GM18858 (cell line): ENCODE data around the gene RPS3.
"Not testable (repeated sequence)": the region's sequence is repeated elsewhere in the genome, so short reads cannot be mapped to it uniquely, and the experiment has no call there.

ENCODE experiments used
- ATAC-seq: cut with Tn5 transposase; IDR thresholded peaks from one replicate; pipeline ENCODE4 v1.9.1; 2021; ENCODE audit not compliant: unreplicated experiment

RPS3 gene

DNA sequence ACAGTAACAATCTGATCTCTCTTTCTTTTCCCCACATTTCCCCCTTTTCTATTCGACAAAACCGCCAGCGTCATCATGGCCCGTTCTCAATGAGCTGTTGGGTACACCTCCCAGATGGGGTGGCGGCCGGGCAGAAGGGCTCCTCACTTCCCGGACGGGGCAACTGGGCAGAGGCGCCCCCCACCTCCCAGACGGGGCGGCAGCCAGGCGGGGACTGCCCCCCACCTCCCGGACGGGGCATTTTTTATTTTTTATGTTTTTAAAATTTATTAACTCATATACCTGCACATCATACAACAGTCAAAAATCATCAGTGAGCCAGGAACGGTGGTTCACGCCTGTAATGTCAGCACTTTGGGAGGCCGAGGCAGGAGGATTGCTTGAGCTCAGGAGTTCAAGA, 20.5 kb upstream of the RPS3 start:
- ATAC-seq: not testable (repeated sequence)

DNA sequence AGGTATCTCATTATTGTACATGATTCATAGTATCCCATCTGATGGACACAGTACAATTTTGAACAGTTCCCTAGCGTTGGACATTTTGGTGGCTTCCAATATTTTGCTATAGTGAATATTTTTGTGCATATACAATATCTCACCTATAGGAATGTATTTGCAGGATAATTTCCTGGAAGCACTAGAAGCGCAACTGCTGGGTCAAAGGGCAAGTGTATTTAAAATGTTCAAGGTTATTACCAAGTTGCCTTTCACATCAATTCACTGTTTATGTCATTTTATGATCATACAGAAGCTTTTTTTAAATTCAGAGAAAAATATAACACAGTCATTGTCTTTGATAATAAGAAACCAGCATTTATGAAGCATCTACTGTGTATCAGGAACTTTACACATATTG, 19.1 kb upstream of the RPS3 start:
- ATAC-seq: no peak

DNA sequence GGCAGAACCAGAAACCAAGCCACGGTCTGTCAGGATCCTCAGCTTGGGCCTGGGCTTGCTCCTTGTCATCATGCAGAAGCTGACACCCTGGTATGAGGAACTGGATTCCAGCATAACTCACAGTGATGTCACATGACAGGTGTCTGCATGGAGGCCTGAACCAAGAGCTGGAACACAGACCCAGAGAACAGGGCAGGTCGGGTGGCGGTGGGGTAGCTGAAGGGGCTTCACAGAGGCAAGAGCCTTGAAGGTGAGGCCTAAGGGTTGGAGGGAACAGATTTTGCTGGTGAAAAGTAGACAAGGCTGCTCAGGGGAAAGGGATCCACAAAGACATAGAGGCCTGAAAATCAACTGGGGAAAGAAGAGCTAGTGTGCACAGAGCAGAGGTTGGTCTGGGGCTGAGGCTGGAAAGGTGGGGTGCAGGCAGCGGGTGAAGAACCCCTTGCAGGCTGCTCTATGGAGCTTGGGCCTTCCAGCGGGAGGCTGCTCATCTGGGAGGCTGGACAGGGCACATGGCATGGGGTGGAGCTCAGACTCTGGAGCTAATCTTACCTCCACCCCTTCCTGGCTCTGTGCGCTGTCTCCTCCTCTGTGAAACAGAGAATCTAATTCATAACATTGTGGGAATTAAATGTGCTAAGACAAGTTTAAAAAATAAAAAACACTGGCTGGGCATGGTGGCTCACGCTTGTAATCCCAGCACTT, 18.4 kb upstream of the RPS3 start:
- no peak for ATAC-seq

DNA sequence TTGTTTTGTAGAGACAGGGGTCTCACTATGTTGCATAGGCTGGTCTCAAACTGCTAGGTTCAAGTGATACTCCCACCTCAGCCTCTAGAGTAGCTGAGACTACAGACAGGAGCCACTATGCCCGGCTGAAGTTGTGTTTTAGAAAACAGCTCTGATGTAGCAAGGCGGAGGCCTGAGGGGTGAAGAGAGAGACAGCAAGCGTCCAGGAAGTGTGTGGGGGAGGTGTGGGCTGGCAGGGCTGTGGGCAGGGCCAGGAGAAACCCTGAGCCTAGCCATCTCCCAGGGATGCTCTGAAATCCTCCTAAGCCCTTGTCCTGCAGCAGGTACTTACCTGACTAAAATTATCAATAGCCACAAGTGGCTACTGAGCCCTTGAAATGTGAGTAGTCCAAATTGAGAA, 16.1 kb upstream of the RPS3 start:
- no peak for ATAC-seq

DNA sequence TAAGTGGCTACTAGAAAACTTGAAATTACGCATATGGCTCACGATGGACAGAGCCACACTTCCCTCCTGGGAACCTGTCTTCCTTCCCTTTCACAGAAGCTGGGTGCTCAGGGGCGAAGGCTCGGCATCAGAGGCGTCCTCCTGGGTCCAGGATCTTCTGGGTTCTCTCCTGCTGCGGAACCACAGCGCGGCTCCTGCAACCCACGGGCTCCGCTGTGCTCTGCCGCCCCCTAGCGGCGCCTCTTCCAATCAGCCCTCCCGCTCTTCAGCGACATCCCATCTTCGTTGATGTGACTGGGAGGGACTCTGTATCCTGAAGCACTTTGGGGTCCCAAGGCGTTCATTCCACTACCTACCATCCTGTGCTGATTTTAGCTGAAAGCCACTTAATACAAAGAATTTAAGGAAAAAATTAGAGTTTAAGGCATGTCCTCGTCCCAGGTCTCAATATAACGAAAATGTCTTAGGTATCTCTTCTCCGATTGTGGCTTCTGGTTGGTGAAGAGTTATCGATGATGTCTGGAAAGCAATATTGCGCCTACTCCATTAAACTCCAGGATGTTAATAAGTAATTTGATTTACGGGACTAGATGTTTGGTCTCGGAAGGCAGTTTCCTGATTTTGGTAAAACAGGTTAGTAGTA, 14.8 kb upstream of the RPS3 start:
- no peak for ATAC-seq

DNA sequence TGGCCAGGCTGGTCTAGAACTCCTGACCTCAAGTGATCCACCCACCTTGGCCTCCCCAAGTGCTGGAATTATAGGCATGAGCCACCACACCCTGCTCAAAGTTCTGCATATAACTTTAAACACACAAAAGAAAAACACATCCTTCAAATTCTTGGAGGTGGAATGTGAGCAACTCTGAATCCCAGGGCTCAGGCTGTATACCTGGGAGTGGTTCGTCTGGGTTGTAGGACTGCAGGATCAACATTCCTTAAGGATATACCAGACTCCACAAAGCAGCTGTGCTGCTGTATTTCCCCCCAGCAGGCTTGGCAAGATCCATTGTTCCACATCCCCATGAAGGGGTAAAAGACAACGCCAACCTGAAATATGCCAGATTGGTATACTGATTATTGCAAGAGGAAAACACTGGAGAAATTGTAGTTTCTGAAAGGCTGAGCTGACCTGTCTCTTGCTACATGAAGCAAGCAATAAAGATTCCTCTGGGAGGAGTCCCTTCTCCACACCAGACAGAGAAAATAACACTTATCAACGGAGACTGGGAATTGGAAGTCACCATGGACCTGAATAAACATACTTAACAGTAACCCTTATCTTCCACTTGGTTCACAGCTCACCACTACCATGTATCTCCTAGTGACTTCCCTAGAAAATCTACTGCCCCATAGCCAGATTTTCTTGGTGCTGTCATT, 12.2 kb upstream of the RPS3 start:
- ATAC-seq: no peak

DNA sequence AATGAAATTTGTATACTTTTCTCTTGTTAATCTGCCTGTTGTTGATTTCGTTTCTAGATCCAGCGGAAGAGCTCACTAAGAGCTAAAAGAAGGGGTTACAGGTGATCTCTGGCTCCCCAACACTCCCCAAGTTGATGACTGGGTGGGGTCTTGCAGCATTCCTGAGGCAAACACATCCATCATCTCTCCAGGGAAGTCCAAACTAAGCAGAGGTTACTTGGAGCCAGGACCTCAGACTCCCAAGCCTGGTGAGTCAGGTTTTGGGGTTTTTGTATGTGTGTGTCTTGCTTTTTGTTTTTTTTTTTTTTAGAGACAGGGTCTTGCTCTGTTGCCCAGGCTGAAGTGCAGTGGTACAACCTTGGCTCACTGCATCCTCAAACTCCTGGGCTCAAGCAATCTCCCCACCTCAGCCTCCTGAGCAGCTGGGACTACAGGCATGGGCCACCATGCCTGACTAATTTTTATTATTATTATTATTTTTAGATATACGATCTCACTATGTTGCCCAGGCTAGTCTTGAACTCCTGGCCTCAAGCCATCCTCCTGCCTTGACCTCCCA, 11.5 kb upstream of the RPS3 start:
- no peak for ATAC-seq

DNA sequence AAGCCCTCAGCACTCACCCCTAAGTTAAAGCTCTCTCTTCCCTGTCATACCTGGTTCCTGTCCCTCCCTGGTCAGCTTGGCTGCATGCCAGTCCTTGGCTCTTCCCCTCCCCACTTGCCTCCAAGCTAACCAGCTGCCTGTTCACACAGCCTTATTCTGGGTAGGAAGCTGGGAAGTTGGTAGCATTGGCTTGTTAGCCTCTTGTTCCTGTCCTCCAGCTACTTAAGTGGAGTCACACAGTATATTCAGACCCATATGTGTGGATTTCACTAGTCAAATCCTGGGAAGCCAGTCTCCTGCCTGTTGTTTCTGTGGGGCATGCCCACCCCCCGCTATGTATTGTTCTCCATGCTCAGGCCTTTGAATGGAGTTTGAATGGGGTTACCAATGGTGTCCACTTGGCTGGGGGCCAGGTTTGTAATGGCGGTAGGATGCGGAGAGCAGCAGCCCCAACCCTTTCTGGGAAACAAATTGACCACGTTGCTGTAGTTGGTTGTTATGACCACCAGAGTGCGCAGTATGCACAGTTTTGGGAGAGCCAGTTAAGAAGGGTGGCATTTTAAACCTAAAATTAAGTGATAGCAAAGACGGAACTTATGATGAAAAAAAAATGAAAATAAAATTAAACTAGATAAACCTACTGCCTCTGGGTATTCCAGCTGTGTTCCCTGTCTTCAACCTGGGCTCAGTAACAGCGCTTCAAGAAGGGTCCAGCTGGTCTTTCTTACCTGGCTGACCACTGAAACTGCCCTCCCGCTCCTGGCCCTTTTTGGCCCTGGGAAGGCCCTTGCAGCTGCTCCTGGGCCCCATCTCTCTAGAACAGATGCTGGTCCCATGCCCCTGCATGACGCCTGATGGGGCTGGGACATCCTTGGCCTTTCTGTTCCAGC, 10.7 kb upstream of the RPS3 start:
- ATAC-seq: peak; percentile 46

DNA sequence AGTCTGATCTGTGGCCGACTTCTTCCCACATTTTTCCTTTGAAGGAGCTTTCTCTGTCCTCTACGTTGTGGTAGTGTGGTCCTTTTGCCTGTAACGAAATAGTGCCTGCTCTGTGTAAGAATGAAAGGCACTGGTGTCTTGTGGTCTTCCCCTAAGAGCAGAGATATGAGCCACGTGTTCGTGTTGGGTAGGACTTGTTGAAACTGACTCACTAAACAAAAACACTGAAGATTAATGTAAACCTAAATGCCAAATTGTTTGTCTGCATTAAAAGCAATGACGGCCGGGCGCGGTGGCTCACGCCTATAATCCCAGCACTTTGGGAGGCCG, 10.1 kb upstream of the RPS3 start:
- ATAC-seq: no peak

DNA sequence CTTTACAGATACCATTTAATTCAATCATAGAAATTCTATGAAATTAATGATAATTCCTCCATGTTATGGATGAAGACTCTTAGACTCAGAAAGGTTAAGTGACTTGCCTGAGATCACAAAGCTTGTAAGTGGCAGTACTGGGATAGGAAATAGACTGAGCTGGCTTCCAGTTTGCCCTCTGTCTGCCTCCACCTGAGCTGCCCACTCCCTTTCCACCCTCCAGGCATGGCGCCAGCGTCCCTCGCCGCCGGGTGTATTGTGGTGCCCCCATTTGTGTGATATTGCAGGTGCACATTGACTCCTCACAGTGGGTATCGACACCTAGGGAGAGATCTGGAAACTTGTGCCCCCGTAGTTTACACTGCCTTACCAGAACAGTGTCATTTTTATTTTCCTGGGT, 9.4 kb upstream of the RPS3 start:
- no peak for ATAC-seq

DNA sequence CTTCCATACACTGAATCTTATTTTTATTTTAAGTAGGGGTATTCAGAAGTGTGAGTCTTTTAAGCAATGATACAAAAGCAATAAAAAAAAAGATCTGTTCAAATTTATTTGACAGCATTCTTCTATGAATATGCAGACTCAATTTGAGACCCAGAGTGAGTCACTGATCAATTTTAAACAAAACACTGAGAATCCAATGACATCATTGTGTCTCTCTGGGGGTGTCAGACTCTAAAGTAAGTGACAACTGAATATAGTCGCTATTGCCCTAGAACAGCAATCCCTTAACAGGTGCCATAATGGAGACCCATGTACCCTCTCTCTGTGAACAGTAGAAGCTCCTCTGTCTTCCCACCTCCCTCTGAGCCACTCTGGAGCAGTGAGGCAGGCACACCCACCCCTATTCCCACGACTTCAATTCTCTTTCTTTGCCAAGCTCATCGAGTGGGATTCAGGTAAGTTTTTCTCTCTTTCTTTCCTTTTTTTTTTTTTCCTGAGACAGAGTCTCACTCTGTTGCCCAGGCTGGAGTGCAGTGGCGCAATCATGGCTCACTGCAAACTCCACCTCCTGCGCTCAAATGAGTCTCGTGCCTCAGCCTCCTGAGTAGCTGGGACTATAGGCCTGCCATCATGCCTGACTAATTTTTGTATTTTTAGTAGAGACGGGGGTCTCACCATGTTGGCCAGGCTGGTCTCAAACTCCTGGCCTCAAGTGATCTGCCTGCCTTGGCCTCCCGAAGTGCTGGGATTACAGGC, 5.1 kb upstream of the RPS3 start:
- no peak for ATAC-seq

DNA sequence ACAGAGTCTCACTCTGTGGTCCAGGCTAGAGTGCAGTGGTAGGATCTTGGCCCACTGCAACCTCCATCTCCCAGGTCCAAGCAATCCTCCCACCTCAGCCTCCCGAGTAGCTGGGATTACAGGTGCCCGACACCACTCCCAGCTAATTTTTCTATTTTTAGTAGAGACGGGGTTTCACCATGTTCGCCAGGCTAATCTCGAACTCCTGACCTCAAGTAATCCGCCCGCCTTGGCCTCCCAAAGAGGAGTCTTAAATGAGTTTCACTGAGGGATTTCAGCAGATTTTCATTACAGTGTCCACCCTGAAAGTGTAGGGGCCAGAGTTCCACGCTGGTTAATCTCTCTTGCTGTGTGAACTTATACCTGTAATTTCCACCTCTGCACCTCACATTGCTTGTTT, 412 bp upstream of the RPS3 start:
- peak; percentile 9 for ATAC-seq

DNA sequence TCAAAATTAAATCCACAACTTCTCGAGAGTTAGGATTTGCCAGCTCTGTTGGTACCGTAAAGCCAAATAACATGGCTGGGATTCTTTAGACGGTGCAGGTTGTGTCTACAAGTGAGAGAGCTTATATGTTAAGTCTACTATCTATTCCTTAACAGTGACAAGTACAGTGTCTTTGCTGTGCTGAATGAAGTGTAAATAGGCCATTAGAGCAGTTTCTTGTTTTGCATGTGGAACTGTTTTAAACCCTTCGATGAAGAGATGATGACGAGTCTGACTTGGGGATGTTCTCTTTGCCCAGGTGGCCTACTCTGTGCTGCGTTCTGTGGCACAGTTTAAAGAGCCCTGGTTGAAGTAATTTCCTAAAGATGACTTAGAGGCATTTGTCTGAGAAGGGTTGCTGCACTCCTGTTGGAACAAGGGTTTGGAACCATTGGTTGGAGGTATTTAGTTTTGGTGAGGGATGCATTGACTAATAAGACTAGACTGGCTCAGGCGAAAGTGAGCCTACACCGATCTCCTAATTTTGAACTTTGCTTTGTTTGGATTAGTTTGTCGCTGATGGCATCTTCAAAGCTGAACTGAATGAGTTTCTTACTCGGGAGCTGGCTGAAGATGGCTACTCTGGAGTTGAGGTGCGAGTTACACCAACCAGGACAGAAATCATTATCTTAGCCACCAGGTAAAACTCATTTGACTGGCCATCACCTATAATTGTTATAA, 988 bp downstream of the RPS3 start:
- no peak for ATAC-seq

DNA sequence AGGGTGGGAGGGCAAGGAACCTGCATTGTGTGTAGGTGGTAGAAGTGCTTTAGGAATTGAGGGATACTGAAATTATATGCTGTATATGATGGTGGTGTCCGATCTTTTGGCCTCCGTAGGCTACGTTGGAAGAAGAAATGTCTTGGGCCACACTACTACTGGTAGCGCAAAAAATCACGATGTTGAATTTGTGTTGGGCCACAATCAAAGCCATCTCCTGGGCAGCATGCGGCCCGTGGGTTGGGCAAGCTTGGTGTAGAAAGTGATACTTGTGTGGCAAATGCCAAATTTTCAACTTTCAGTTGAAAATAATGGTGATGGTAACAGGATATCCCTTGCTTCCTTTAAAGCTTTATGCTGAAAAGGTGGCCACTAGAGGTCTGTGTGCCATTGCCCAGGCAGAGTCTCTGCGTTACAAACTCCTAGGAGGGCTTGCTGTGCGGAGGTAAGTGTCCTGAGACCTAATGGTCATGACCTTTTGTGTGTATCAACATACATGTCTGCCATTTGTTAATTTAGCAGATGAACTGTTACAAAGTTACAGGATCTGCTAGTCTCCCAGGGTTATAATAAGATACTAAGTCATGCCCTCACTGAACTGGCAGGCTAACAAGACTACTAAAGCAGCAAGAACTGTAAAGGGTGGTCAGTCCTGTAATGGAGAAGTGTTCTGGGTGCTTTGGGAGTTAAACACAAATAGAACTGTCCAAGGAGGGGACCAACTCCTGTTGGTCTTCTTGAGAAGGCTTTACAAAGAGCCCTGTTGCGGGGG, 2.9 kb downstream of the RPS3 start:
- ATAC-seq: no peak

DNA sequence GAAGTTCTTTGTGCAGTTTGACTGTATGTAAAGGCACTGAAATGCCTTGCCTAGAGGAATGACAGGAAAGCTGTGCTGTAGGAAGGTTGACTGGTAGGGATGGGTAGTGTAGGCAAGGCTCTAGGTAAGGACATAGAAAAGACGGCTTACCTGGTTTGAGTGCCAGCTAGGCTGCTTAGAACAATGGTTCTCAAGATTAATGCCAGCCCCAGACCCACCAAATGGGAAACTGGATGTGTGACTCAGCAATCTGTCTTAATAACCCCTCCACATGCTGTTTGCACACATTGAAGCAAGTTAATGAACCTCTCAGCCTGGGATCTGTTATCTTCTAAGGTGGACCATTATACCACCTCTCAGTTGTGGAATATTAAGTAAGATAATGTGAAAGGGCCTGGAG, 3.7 kb downstream of the RPS3 start:
- ATAC-seq: no peak

DNA sequence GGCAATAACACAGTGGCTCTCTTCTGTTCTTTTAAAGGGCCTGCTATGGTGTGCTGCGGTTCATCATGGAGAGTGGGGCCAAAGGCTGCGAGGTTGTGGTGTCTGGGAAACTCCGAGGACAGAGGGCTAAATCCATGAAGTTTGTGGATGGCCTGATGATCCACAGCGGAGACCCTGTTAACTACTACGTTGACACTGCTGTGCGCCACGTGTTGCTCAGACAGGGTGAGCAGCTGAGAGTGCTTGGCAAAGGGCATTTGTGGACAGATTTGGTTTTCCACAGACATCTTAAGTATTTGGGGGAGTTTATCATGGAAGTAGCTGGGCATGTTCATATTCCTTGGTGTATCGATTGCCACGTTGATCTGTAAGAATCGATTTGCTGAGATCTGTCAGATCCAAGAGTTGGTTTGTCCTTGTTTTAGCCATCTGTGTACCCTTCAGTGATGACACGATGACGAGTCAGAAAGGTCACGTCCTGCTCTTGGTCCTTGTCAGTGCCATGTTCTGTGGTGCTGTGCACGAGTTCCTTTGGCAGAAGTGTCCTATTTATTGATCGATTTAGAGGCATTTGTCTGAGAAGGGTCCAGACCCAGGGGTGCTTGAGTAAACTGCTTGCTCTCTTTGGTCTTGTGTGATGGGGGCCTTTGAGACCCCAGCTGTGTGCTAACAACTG, 4.8 kb downstream of the RPS3 start:
- no peak for ATAC-seq

DNA sequence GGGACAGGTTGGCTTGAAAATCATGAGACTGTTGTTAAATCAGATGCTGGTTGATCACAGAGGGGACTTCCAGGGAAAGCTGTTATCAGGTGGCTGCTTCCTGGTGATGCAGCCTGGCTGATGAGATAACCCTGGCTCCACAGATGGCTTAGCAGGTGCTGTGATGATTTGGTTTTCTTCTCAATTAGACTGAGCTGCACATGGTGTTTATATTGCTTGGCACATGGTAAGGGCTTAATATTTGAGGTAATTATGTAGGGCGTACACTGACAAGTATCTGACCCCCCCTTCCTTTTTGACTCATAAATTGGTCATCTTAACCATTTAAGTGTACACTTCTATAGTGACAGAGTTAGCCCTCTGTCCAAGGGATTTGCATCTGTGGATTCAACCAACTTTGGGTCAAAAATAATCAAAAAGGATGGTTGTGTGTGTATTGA, 7.0 kb downstream of the RPS3 start:
- no peak for ATAC-seq

DNA sequence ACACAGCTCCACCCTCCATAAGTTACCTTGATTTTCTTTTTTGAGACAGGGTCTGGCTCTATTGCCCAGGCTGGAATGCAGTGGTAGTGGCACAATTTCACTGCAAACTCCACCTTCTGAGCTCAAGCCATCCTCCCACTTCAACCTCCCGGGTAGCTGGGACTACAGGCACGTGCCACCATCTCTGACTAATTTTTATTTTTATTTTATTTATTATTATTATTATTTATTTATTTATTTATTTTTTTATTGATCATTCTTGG, 9.6 kb downstream of the RPS3 start:
- ATAC-seq: no peak

DNA sequence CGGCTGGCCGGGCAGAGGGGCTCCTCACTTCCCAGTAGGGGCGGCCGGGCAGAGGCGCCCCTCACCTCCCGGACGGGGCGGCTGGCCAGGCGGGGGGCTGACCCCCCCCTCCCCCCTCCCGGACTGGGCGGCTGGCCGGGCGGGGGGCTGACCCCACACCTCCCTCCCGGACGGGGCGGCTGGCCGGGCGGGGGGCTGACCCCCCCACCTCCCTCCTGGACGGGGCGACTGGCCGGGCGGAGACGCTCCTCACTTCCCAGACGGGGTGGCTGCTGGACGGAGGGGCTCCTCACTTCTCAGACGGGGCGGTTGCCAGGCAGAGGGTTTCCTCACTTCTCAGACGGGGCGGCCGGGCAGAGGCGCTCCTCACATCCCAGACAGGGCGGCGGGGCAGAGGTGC, 10.7 kb downstream of the RPS3 start:
- not testable (repeated sequence) for ATAC-seq
